Trophoblast cell (in vitro differentiated cells and primary cell): ENCODE measurements around the gene CDR2.
"Not testable (repeated sequence)": the region's sequence is repeated elsewhere in the genome, so short reads cannot be mapped to it uniquely, and the experiment has no call there.

ENCODE experiments used
- DNase-seq, 2 donors: peaks; one replicate each; pipeline ENCODE4 v3.0.0-alpha.2; 2016
- H2AFZ ChIP-seq: 2 replicates; pipeline ENCODE4 v1.6.1; 2013; ENCODE audit warnings: low read length, moderate library complexity, mild to moderate bottlenecking; ENCODE audit not compliant: insufficient read depth, poor library complexity
- H2AK5ac ChIP-seq: 2 replicates; pipeline ENCODE4 v1.6.1; 2013; ENCODE audit warnings: mild to moderate bottlenecking, low read length
- H2BK120ac ChIP-seq: 2 replicates; pipeline ENCODE4 v1.6.1; 2013; ENCODE audit warnings: low read length, mild to moderate bottlenecking, moderate library complexity; ENCODE audit not compliant: insufficient read depth, poor library complexity
- H2BK12ac ChIP-seq: 2 replicates; pipeline ENCODE4 v1.6.1; 2013; ENCODE audit warnings: mild to moderate bottlenecking, low read length, moderate library complexity
- H2BK5ac ChIP-seq: 2 replicates; pipeline ENCODE4 v1.6.1; 2013; ENCODE audit warnings: low read length, low read depth, moderate library complexity, mild to moderate bottlenecking; ENCODE audit not compliant: poor library complexity
- H3K14ac ChIP-seq: 2 replicates; pipeline ENCODE4 v1.6.1; 2013; ENCODE audit warnings: mild to moderate bottlenecking, low read length
- H3K18ac ChIP-seq: 2 replicates; pipeline ENCODE4 v1.6.1; 2013; ENCODE audit warnings: mild to moderate bottlenecking, low read length
- H3K23ac ChIP-seq: 2 replicates; pipeline ENCODE4 v1.6.1; 2013; ENCODE audit warnings: low read length
- H3K27ac ChIP-seq: 2 replicates; pipeline ENCODE4 v1.5.1; 2013; ENCODE audit warnings: low read depth, mild to moderate bottlenecking, inconsistent platforms, low read length, moderate library complexity
- H3K27me3 ChIP-seq: 2 replicates; pipeline ENCODE4 v1.6.1; 2013; ENCODE audit warnings: inconsistent platforms, mild to moderate bottlenecking, low read length, moderate library complexity; ENCODE audit not compliant: insufficient read depth
- H3K36me3 ChIP-seq, 2 experiments: 1 replicate in 1 of 2; 2 replicates in 1 of 2; pipeline ENCODE4 v1.6.1; 2013; ENCODE audit warnings: low read length in 2 of 2, mild to moderate bottlenecking in 2 of 2, moderate library complexity in 1 of 2; ENCODE audit not compliant: insufficient read depth in 2 of 2, control insufficient read depth in 1 of 2
- H3K4ac ChIP-seq: 2 replicates; pipeline ENCODE4 v1.6.1; 2013; ENCODE audit warnings: low read depth, mild to moderate bottlenecking, low read length, moderate library complexity
- H3K4me1 ChIP-seq, 2 experiments: 1 replicate in 1 of 2; 2 replicates in 1 of 2; pipeline ENCODE4 v1.6.1; 2013; ENCODE audit warnings: low read length in 2 of 2, mild to moderate bottlenecking in 2 of 2, moderate library complexity in 1 of 2; ENCODE audit not compliant: insufficient read depth in 2 of 2, control insufficient read depth in 1 of 2
- H3K4me2 ChIP-seq: 2 replicates; pipeline ENCODE4 v1.6.1; 2013; ENCODE audit warnings: inconsistent platforms, mild to moderate bottlenecking, low read length, moderate library complexity
- H3K4me3 ChIP-seq: 2 replicates; pipeline ENCODE4 v1.5.1; 2013; ENCODE audit warnings: mild to moderate bottlenecking, low read depth, low read length, inconsistent platforms
- H3K79me1 ChIP-seq: one replicate; pipeline ENCODE4 v1.6.1; 2013; ENCODE audit warnings: low read length
- H3K79me2 ChIP-seq: 2 replicates; pipeline ENCODE4 v1.6.1; 2013; ENCODE audit warnings: low read length, mild to moderate bottlenecking; ENCODE audit not compliant: control insufficient read depth, insufficient read depth, poor library complexity
- H3K9ac ChIP-seq: 2 replicates; pipeline ENCODE4 v1.6.1; 2013; ENCODE audit warnings: mild to moderate bottlenecking, low read length
- H3K9me3 ChIP-seq: 2 replicates; pipeline ENCODE4 v1.6.1; 2013; ENCODE audit warnings: low read depth, mild to moderate bottlenecking, control low read depth, inconsistent platforms, low read length; ENCODE audit not compliant: insufficient read depth
- H4K12ac ChIP-seq: 2 replicates; pipeline ENCODE4 v1.6.1; 2013; ENCODE audit warnings: low read depth, mild to moderate bottlenecking, low read length, moderate library complexity
- H4K8ac ChIP-seq: 2 replicates; pipeline ENCODE4 v1.6.1; 2013; ENCODE audit warnings: low read depth, mild to moderate bottlenecking, low read length, moderate library complexity
- H4K91ac ChIP-seq: one replicate; pipeline ENCODE4 v1.6.1; 2013; ENCODE audit warnings: low read depth, mild to moderate bottlenecking, low read length, moderate library complexity
- WGBS: extraction: QIAGEN DNeasy Blood & Tissue Kit; methylation state at CpG from one replicate; pipeline ENCODE4 v1.1.7; 2013; ENCODE audit warnings: missing lambda C conversion rate; ENCODE audit not compliant: insufficient read length, insufficient coverage; ENCODE audit errors: extremely low coverage; 5-methylcytosine and 5-hydroxymethylcytosine counted together

CDR2 gene

DNA sequence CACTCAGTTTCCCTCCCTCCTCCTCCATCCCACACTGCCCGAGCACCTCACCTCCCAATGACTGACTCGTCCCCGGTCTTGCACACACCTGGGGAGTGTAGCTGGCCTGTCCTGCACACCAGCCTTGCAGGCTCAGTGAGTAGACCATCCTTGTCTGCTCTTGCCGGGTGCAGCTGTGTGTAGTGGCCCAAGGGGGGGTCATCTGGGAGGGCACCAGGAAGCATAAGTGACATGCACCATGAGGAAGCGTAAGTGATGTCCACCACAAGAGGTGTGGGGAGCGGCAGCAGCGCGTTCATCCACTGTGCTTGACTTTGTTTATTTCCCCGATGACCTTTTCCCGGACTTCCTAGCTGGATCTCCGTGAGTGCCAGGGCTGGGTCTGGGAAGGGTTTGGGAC is 45.5 kb upstream of the CDR2 start:
- Histone ChIP-seq H3K27me3 (no peaks in the 10 kb centered on the region), H3K4me2 (no peak overlapping the region), H3K9me3 (peaks cover 6% of the 10 kb centered on the region), H2AK5ac (no peak overlapping the region), H3K36me3 (peaks cover 28 to 32% of the 10 kb centered on the region in 2 experiments), H3K14ac (no peak overlapping the region), H3K79me2 (no peaks in the 10 kb centered on the region), H4K12ac (no peak overlapping the region), H3K27ac (no peak overlapping the region), H3K4me1 (no peaks in the 10 kb centered on the region), H3K18ac (no peak overlapping the region), H4K8ac (no peak overlapping the region), H3K9ac (no peak overlapping the region), H2AFZ (no peak overlapping the region), H2BK5ac (no peak overlapping the region), H4K91ac (no peak overlapping the region), H2BK120ac (no peak overlapping the region), H3K4me3 (no peak overlapping the region), H3K23ac (no peak overlapping the region), H3K79me1 (no peaks in the 10 kb centered on the region), H2BK12ac (no peak overlapping the region), H3K4ac (no peak overlapping the region)
- WGBS, result no CpG with 5 or more reads among the region's 11 CpGs
- no peak for DNase-seq

DNA sequence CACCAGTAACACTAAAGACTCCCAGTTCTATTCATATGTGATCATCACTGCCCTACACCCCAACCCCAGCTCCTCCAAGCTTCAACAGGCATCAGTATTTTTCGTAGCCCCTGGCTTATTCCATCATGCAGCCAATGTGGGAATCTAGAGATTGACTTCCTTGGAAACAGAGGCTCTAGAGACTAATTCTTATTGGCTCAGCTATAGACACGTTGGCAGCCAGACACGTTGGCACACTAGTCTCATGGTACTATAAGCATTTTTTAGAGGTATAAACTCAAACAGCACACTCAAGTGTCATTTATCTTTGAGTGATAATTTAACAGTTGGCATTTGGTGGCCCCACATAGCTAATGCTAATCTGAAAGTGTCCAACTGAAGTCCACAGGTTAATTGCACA is 44.4 kb upstream of the CDR2 start:
- Histone ChIP-seq H4K91ac (no peak overlapping the region), H3K36me3 (peaks cover 21 to 25% of the 10 kb centered on the region in 2 experiments), H3K4me3 (no peak overlapping the region), H2BK5ac (no peak overlapping the region), H3K4me2 (no peak overlapping the region), H3K23ac (no peak overlapping the region), H2BK120ac (no peak overlapping the region), H2AK5ac (no peak overlapping the region), H4K12ac (no peak overlapping the region), H4K8ac (no peak overlapping the region), H2AFZ (no peak overlapping the region), H3K18ac (no peak overlapping the region), H3K9me3 (peaks cover 6% of the 10 kb centered on the region), H2BK12ac (no peak overlapping the region), H3K4me1 (no peaks in the 10 kb centered on the region), H3K79me2 (no peaks in the 10 kb centered on the region), H3K9ac (no peak overlapping the region), H3K4ac (no peak overlapping the region), H3K27me3 (no peaks in the 10 kb centered on the region), H3K79me1 (no peaks in the 10 kb centered on the region), H3K27ac (no peak overlapping the region), H3K14ac (no peak overlapping the region)
- no peak for DNase-seq
- no CpG with 5 or more reads among the region's 3 CpGs for WGBS

DNA sequence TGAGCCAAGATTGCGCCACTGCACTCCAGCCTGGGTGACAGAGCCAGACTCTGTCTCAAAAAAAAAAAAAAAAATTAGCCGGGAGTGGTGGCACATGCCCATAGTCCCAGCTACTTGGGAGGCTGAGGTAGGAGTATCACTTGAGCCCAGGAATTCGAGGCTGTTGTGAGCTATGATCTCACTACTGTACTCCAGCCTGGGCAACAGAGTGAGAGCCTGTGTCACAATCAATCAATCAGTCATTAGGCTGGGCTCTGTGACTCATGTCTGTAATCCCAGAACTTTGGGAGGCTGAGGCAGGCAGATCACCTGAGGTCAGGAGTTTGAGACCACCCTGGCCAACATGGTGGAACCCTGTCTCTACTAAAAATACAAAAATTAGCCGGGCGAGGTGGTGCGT is 43.4 kb upstream of the CDR2 start:
- H3K9me3 ChIP-seq, H3K79me1 ChIP-seq, H3K4ac ChIP-seq, H3K18ac ChIP-seq, H2BK12ac ChIP-seq, H3K27me3 ChIP-seq, H3K23ac ChIP-seq, H3K14ac ChIP-seq, H3K4me2 ChIP-seq, H3K4me1 ChIP-seq, H4K91ac ChIP-seq, H2AFZ ChIP-seq, H3K4me3 ChIP-seq, H2AK5ac ChIP-seq, H3K79me2 ChIP-seq, H2BK120ac ChIP-seq, H4K12ac ChIP-seq, H3K9ac ChIP-seq, H2BK5ac ChIP-seq, H4K8ac ChIP-seq, H3K27ac ChIP-seq: not testable (repeated sequence)
- H3K36me3 ChIP-seq, result peaks cover 18 to 22% of the 10 kb centered on the region in 2 experiments
- WGBS, result no CpG with 5 or more reads among the region's 6 CpGs
- DNase-seq, result peak; percentile 70 to 73

DNA sequence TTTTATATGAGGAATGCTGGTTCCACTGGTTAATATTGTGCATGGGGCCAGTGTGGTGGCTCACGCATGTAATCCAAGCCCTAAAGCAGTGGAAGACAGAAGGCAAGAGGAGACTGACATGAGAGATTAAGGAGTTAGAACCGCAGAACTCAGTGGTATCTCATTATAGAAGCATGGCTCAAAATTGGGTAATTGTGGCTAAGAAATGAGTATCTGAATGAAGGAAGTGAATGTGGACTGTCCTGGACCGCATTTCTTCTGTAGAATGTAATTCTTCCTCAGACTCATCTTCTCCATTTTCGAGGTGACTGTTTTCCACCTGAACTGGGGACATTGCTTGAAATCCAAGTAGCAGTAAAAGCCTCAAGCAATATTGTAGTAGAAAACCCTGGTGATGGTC is 42.6 kb upstream of the CDR2 start:
- Histone ChIP-seq H3K79me1 (no peaks in the 10 kb centered on the region), H2BK120ac (no peak overlapping the region), H3K4ac (no peak overlapping the region), H4K12ac (no peak overlapping the region), H3K4me1 (no peaks in the 10 kb centered on the region), H4K91ac (no peak overlapping the region), H3K27ac (no peak overlapping the region), H3K9me3 (peaks cover 3% of the 10 kb centered on the region), H3K9ac (no peak overlapping the region), H2BK12ac (no peak overlapping the region), H3K4me2 (no peak overlapping the region), H3K27me3 (no peaks in the 10 kb centered on the region), H2AFZ (no peak overlapping the region), H4K8ac (no peak overlapping the region), H3K23ac (no peak overlapping the region), H3K36me3 (peaks cover 17 to 22% of the 10 kb centered on the region in 2 experiments), H3K14ac (no peak overlapping the region), H2BK5ac (no peak overlapping the region), H3K4me3 (no peak overlapping the region), H2AK5ac (no peak overlapping the region), H3K79me2 (no peaks in the 10 kb centered on the region), H3K18ac (no peak overlapping the region)
- no peak for DNase-seq
- no CpG with 5 or more reads among the region's 4 CpGs for WGBS
